ENCODE data around the gene NT5E. TPM values are rescaled to one million over a fixed set of nuclear protein-coding genes. Genes with fewer than 3 reads are reported as not detected.

NT5E gene
- total and polyA plus RNA-seq, 2 experiments from 2014 or later = 0.18 to 1.5 TPM

GRCh38 chr6:85432554-85432953 lies 17.3 kb upstream of the NT5E start:
- Histone ChIP-seq H3F3A (replicated peaks; ENCODE audit: low read depth) (no peaks in the 10 kb centered on the region), H3K36me3 (ENCODE audit: insufficient read depth) (no peaks in the 10 kb centered on the region), H2AFZ (no peak overlapping the region), H3K9me2 (ENCODE audit: insufficient read depth) (no peaks in the 10 kb centered on the region), H3K79me2 (replicated peaks; ENCODE audit: insufficient read depth) (no peaks in the 10 kb centered on the region), H3K4me1 (ENCODE audit: insufficient read depth) (no peaks in the 10 kb centered on the region), H3K27me3 (ENCODE audit: insufficient read depth) (no peaks in the 10 kb centered on the region), H3K4me2 (no peak overlapping the region), H3K27ac (ENCODE audit: low read depth) (no peak overlapping the region), H3K4me3 (no peak overlapping the region), H4K20me1 (replicated peaks; ENCODE audit: insufficient read depth) (no peaks in the 10 kb centered on the region)
- Mint-ChIP-seq H3K4me3 (no peak overlapping the region), H3K27ac (no peak overlapping the region), H3K4me1 (peaks cover 5% of the 10 kb centered on the region; the same call in 1 of the 3 replicates), H3K27me3 (ENCODE audit: insufficient read depth, low read depth, poor library complexity) (peaks cover 1% of the 10 kb centered on the region), H3K36me3 (ENCODE audit: low read depth) (no peaks in the 10 kb centered on the region; the same call in 2 of the 3 replicates), H3K9me3 (peaks cover 8% of the 10 kb centered on the region; the same call in 1 of the 3 replicates)
- TF ChIP-seq NANOG (IDR thresholded peaks at IDR 0.05; ENCODE audit: borderline replicate concordance) (no peak), EZH2 (IDR thresholded peaks at IDR 0.05; ENCODE audit: low read depth, unreplicated experiment) (no peak), JUNB (IDR thresholded peaks at IDR 0.05; ENCODE audit: unreplicated experiment) (no peak), ZNF331 (CRISPR knock-in tag; IDR thresholded peaks at IDR 0.05; ENCODE audit: low read depth) (no peak), POLR2AphosphoS5 (IDR thresholded peaks at IDR 0.05; ENCODE audit: low read depth) (no peak), ZNF114 (CRISPR knock-in tag; IDR thresholded peaks at IDR 0.05) (no peak), STAT1 (IDR thresholded peaks at IDR 0.05; ENCODE audit: unreplicated experiment) (no peak), CTCF (conservative IDR thresholded peaks at IDR 0.05; ENCODE audit: low read depth in 2 of 2) (no peak), REST (IDR thresholded peaks at IDR 0.05; ENCODE audit: unreplicated experiment) (no peak), EZH2phosphoT487 (IDR thresholded peaks at IDR 0.05; ENCODE audit: unreplicated experiment) (no peak), CREB1 (CRISPR knock-in tag; IDR thresholded peaks at IDR 0.05; ENCODE audit: low read depth) (no peak)
- TF ChIP-seq, protein P1, sequence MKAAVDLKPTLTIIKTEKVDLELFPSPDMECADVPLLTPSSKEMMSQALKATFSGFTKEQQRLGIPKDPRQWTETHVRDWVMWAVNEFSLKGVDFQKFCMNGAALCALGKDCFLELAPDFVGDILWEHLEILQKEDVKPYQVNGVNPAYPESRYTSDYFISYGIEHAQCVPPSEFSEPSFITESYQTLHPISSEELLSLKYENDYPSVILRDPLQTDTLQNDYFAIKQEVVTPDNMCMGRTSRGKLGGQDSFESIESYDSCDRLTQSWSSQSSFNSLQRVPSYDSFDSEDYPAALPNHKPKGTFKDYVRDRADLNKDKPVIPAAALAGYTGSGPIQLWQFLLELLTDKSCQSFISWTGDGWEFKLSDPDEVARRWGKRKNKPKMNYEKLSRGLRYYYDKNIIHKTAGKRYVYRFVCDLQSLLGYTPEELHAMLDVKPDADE (IDR thresholded peaks at IDR 0.05) = no peak
- TF ChIP-seq, protein P2, sequence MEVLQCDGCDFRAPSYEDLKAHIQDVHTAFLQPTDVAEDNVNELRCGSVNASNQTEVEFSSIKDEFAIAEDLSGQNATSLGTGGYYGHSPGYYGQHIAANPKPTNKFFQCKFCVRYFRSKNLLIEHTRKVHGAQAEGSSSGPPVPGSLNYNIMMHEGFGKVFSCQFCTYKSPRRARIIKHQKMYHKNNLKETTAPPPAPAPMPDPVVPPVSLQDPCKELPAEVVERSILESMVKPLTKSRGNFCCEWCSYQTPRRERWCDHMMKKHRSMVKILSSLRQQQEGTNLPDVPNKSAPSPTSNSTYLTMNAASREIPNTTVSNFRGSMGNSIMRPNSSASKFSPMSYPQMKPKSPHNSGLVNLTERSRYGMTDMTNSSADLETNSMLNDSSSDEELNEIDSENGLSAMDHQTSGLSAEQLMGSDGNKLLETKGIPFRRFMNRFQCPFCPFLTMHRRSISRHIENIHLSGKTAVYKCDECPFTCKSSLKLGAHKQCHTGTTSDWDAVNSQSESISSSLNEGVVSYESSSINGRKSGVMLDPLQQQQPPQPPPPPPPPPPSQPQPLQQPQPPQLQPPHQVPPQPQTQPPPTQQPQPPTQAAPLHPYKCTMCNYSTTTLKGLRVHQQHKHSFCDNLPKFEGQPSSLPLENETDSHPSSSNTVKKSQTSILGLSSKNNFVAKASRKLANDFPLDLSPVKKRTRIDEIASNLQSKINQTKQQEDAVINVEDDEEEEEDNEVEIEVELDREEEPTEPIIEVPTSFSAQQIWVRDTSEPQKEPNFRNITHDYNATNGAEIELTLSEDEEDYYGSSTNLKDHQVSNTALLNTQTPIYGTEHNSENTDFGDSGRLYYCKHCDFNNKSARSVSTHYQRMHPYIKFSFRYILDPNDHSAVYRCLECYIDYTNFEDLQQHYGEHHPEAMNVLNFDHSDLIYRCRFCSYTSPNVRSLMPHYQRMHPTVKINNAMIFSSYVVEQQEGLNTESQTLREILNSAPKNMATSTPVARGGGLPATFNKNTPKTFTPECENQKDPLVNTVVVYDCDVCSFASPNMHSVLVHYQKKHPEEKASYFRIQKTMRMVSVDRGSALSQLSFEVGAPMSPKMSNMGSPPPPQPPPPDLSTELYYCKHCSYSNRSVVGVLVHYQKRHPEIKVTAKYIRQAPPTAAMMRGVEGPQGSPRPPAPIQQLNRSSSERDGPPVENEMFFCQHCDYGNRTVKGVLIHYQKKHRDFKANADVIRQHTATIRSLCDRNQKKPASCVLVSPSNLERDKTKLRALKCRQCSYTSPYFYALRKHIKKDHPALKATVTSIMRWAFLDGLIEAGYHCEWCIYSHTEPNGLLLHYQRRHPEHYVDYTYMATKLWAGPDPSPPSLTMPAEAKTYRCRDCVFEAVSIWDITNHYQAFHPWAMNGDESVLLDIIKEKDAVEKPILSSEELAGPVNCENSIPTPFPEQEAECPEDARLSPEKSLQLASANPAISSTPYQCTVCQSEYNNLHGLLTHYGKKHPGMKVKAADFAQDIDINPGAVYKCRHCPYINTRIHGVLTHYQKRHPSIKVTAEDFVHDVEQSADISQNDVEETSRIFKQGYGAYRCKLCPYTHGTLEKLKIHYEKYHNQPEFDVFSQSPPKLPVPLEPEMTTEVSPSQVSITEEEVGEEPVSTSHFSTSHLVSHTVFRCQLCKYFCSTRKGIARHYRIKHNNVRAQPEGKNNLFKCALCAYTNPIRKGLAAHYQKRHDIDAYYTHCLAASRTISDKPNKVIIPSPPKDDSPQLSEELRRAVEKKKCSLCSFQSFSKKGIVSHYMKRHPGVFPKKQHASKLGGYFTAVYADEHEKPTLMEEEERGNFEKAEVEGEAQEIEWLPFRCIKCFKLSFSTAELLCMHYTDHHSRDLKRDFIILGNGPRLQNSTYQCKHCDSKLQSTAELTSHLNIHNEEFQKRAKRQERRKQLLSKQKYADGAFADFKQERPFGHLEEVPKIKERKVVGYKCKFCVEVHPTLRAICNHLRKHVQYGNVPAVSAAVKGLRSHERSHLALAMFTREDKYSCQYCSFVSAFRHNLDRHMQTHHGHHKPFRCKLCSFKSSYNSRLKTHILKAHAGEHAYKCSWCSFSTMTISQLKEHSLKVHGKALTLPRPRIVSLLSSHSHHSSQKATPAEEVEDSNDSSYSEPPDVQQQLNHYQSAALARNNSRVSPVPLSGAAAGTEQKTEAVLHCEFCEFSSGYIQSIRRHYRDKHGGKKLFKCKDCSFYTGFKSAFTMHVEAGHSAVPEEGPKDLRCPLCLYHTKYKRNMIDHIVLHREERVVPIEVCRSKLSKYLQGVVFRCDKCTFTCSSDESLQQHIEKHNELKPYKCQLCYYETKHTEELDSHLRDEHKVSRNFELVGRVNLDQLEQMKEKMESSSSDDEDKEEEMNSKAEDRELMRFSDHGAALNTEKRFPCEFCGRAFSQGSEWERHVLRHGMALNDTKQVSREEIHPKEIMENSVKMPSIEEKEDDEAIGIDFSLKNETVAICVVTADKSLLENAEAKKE (CRISPR knock-in tag; IDR thresholded peaks at IDR 0.05) = no peak
- ATAC-seq = no peak
- DNase-seq (ENCODE audit: low spot score) = no peak
